ENCODE data around the gene MUSTN1. TPM values are rescaled to one million over a fixed set of nuclear protein-coding genes. Genes with fewer than 3 reads are reported as not detected.

MUSTN1 gene
- total and polyA plus RNA-seq, 2 donors (not counting 1 experiment from before 2014, with no cell fraction given): 0.79 to 11.2 TPM

DNA sequence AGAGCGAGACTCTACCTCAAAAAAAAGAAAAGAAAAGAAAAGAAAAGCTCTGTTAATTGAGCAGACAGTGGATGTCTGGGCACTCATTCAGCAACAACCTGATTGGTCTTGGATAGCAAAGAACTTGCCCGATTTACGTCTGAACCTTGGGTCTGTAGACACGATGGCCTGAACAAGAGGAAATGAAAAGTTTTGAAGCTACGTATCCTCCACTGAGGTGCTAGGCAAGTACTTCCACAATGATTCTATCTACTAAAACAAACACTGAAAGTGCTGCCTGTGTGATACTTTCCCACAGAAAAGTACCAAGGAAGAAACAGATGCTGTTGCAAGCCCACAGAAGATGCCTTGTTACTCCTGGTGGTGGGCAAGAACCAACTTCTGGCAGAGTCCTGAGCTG is 21.8 kb upstream of the MUSTN1 start:
- Histone ChIP-seq H3K27me3 (replicated peaks in 1 of 4; ENCODE audit: control extremely low read depth in 1 of 4, control insufficient read depth in 3 of 4, insufficient read depth in 4 of 4, low read length in 3 of 4) (no peaks in the 10 kb centered on the region), H3K9ac (ENCODE audit: low read length) (no peak overlapping the region), H3K36me3 (replicated peaks in 1 of 2; ENCODE audit: control extremely low read depth in 1 of 2, control insufficient read depth in 1 of 2, extremely low read depth in 1 of 2, insufficient read depth in 2 of 2, low read length in 1 of 2) (peaks cover 0 to 14% of the 10 kb centered on the region in 2 experiments), H4K20me1 (ENCODE audit: control insufficient read depth, insufficient read depth, low read length, poor library complexity, severe bottlenecking) (no peaks in the 10 kb centered on the region), H3K4me1 (ENCODE audit: control insufficient read depth in 2 of 2, insufficient read depth in 2 of 2, low read length in 2 of 2) (no peaks in the 10 kb centered on the region), H3K4me3 (ENCODE audit: control extremely low read depth in 1 of 5, extremely low read depth in 1 of 5, insufficient read depth in 1 of 5, low read depth in 2 of 5, low read length in 4 of 5) (no peak overlapping the region), H3K79me2 (ENCODE audit: control insufficient read depth, insufficient read depth, low read length) (no peaks in the 10 kb centered on the region), H2AFZ (ENCODE audit: insufficient read depth, low read depth, low read length, poor library complexity, severe bottlenecking) (no peak overlapping the region), H3K9me3 (ENCODE audit: control extremely low read depth in 1 of 3, control insufficient read depth in 2 of 3, insufficient read depth in 1 of 3, low read length in 2 of 3) (no peaks in the 10 kb centered on the region), H3K4me2 (replicated peaks; ENCODE audit: low read depth, low read length, poor library complexity, severe bottlenecking) (no peak overlapping the region), H3K27ac (ENCODE audit: low read length in 2 of 2) (no peak overlapping the region)
- no peak overlapping the region for H3K4me3 Mint-ChIP-seq
- ChIA-PET POLR2A (no interaction called here), CTCF (no interaction called here)
- H3K27me3 Mint-ChIP-seq: no peaks in the 10 kb centered on the region
- H3K4me1 Mint-ChIP-seq: no peaks in the 10 kb centered on the region
- no peak overlapping the region for H3K27ac Mint-ChIP-seq
- intact Hi-C loops (cut with micrococcal nuclease): no loop called here
- H3K9me3 Mint-ChIP-seq (ENCODE audit: insufficient read depth): no peaks in the 10 kb centered on the region
- ATAC-seq (ENCODE audit: low read depth): no peak
- no peak for TF ChIP-seq EZH2 (IDR thresholded peaks at IDR 0.05; ENCODE audit: borderline replicate concordance, insufficient read depth, low read depth, low read length, poor library complexity, severe bottlenecking)
- TF ChIP-seq CTCF (IDR thresholded peaks at IDR 0.05): no peak
- DNase-seq: no peak
- 87% methylated on average over 3 of the region's 5 CpGs for WGBS (ENCODE audit: insufficient coverage)

DNA sequence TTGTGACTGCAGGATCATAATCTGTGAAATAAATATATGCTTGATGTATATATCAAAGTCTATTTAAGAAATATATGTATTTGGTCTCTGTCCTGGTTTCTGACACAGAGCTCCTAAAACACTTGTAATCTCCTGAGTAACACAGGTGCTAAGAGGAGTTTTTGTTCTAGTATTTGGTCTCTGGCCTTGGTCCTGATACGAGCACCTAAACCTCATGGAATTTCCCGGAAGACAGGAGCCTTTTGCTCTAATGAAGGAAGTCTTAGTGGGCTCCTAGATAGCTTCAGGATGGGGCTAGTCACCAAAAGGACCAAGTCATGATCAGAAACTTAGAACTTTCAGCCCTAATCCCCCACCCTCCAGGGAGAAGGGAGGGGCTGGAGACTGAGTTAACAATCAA is 19.2 kb upstream of the MUSTN1 start:
- intact Hi-C loops (cut with micrococcal nuclease): loop anchor here (5.0 kb wide), 1 partner anchor 43 kb away; the partner anchor contains the start of gene STIMATE
- ChIA-PET CTCF (interaction anchor here (0.7 to 1.9 kb wide), 2 partner anchors 9 to 131 kb away, joined by 3 to 5 read pairs; no protein-coding TSS in a partner anchor), POLR2A (no interaction called here)
- DNase-seq: no peak
- 100% methylated on average over 1 of the region's 2 CpGs for WGBS (ENCODE audit: insufficient coverage)
- no peak overlapping the region for H3K27ac ChIP-seq (ENCODE audit: low read length in 2 of 2)
- no peaks in the 10 kb centered on the region for H3K4me1 ChIP-seq (ENCODE audit: control insufficient read depth in 2 of 2, insufficient read depth in 2 of 2, low read length in 2 of 2)
- Mint-ChIP-seq H3K4me1 (no peaks in the 10 kb centered on the region), H3K27me3 (no peaks in the 10 kb centered on the region), H3K9me3 (ENCODE audit: insufficient read depth) (no peaks in the 10 kb centered on the region), H3K27ac (no peak overlapping the region), H3K4me3 (no peak overlapping the region)
- H3K9ac ChIP-seq (ENCODE audit: low read length): no peak overlapping the region
- ATAC-seq (ENCODE audit: low read depth): no peak
- H3K79me2 ChIP-seq (ENCODE audit: control insufficient read depth, insufficient read depth, low read length): no peaks in the 10 kb centered on the region
- H3K27me3 ChIP-seq (replicated peaks in 1 of 4; ENCODE audit: control extremely low read depth in 1 of 4, control insufficient read depth in 3 of 4, insufficient read depth in 4 of 4, low read length in 3 of 4): no peaks in the 10 kb centered on the region
- no peak overlapping the region for H3K4me2 ChIP-seq (replicated peaks; ENCODE audit: low read depth, low read length, poor library complexity, severe bottlenecking)
- no peak overlapping the region for H3K4me3 ChIP-seq (ENCODE audit: control extremely low read depth in 1 of 5, extremely low read depth in 1 of 5, insufficient read depth in 1 of 5, low read depth in 2 of 5, low read length in 4 of 5)
- no peaks in the 10 kb centered on the region for H3K9me3 ChIP-seq (ENCODE audit: control extremely low read depth in 1 of 3, control insufficient read depth in 2 of 3, insufficient read depth in 1 of 3, low read length in 2 of 3)
- no peak for TF ChIP-seq EZH2 (IDR thresholded peaks at IDR 0.05; ENCODE audit: borderline replicate concordance, insufficient read depth, low read depth, low read length, poor library complexity, severe bottlenecking)
- no peak for TF ChIP-seq CTCF (IDR thresholded peaks at IDR 0.05)
- H3K36me3 ChIP-seq (replicated peaks in 1 of 2; ENCODE audit: control extremely low read depth in 1 of 2, control insufficient read depth in 1 of 2, extremely low read depth in 1 of 2, insufficient read depth in 2 of 2, low read length in 1 of 2): peaks cover 0 to 33% of the 10 kb centered on the region in 2 experiments
- no peak overlapping the region for H2AFZ ChIP-seq (ENCODE audit: insufficient read depth, low read depth, low read length, poor library complexity, severe bottlenecking)
- H4K20me1 ChIP-seq (ENCODE audit: control insufficient read depth, insufficient read depth, low read length, poor library complexity, severe bottlenecking): no peaks in the 10 kb centered on the region
